Hypothalamus (tissue), 51 donors: ENCODE measurements around the gene HPRT1.
A peak's percentile ranks its signal among the peaks of the same experiment; 100 is the strongest.

Experiments used
- DNase-seq, 51 donors: peaks; one replicate each; lab custom pipeline; 2025; lab: John Stamatoyannopoulos, UW

The HPRT1 gene

DNA sequence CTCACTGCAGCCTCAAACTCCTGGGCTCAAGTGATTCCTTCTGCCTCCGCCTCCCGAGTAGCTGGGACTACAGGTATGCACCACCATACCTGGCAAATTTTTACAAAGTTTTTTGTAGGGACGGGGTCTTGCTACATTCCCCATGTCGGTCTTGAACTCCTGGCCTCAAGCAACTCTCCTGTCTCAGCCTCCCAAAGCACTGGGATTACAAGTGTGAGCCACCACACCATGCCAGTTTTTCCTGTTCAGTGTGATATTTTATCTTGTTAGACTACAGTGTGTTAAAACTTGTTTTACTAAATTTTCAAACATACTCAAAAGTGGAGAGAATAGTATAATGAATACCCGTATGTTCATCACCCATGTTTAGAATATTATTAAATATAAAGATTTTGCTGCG lies 12.1 kb downstream of the HPRT1 start:
- DNase-seq = no peak

DNA sequence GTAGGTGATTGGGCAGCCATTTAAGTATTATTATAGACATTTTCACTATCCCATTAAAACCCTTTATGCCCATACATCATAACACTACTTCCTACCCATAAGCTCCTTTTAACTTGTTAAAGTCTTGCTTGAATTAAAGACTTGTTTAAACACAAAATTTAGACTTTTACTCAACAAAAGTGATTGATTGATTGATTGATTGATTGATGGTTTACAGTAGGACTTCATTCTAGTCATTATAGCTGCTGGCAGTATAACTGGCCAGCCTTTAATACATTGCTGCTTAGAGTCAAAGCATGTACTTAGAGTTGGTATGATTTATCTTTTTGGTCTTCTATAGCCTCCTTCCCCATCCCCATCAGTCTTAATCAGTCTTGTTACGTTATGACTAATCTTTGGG lies 16.3 kb downstream of the HPRT1 start:
- DNase-seq = no peak

DNA sequence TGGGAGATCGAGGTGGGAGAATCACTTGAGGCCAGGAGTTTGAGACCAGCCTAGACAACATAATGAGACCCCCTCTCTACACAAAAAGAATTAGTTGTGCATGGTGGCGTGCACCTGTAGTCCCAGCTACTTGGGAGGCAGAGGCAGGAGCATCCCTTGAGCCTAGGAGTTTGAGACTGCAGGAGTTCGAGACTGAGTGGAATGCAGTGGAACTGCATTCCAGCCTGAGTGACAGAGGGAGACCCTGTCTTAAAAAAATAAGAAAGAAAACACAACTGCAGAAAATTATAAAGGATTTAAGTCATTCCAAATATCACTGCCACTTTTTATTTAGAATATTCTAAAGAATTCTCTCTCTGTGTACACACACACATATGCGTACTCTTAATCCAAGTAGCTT lies 18.4 kb downstream of the HPRT1 start:
- no peak for DNase-seq

DNA sequence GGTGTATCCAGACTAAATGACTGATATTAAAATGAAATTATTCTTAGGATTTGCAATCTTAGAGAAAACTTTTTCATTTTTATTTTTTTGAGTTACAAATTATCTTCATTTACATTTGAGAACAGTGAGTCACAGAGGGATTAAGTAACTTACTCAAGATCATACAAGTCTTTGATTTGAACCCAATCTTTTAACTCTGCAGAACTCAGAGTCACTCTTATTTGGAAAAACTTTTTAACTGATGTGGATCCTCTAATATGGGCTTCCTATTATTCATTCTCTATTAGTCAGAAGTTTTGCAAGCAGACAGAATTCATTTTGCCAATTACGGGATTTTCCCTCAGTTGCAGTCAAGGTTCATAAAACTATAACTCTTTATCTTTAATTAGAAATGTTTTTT lies 20.1 kb downstream of the HPRT1 start:
- no peak for DNase-seq

- no peak for DNase-seq
Observed at GRCh38 chrX:134481339-134481738, 21.4 kb downstream of the HPRT1 start.

- no peak for DNase-seq
Observed at GRCh38 chrX:134482371-134482770, 22.4 kb downstream of the HPRT1 start.

DNA sequence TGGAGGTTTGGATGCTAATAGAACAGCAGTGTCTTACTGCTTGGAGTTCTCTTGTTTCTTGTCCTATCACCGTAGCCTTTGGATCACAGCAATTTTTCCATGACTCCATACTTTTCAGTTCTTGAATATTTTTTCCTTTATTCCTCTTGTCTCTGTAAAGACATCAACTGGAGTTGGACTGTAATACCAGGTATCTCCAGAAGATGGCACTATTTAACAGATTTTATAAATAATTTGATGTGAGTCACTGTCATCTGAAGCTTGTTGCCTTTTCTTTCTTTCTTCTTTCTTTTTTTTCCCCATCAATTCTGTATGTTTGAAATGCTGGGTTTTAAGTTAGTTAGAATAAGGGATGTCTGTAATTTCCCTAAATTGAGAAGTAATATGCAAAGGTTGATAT lies 24.1 kb downstream of the HPRT1 start:
- peak in 1 of 51 donors; percentile 1 for DNase-seq

- no peak for DNase-seq
Observed at GRCh38 chrX:134501941-134502340, 42.0 kb downstream of the HPRT1 start.

- DNase-seq = no peak
Observed at GRCh38 chrX:134502686-134503085, 42.7 kb downstream of the HPRT1 start.

GRCh38 chrX:134512566-134512965 lies 52.6 kb downstream of the HPRT1 start:
- DNase-seq = peak in 1 of 51 donors; percentile 1

DNA sequence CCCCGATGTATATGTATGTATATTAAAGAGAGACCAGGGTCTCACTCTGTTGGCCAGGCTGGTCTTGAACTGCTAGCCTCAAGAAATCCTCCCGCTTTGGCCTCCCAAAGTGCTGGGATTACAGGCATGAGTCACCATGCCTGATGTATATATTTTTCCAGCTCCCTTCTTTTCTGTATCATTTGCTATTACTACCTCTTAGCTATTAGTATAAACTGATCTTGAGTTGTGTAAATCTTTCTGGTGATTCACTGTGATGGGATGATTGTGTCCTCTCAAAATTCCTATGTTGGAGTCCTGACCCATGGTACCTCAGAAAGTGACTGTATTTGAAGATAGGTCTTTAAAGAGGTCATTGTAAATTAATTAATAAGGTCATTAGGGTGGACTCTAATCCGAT lies 53.1 kb downstream of the HPRT1 start:
- no peak for DNase-seq

GRCh38 chrX:134520860-134521390 lies 61.0 kb downstream of the HPRT1 start:
- DNase-seq = no peak

DNA sequence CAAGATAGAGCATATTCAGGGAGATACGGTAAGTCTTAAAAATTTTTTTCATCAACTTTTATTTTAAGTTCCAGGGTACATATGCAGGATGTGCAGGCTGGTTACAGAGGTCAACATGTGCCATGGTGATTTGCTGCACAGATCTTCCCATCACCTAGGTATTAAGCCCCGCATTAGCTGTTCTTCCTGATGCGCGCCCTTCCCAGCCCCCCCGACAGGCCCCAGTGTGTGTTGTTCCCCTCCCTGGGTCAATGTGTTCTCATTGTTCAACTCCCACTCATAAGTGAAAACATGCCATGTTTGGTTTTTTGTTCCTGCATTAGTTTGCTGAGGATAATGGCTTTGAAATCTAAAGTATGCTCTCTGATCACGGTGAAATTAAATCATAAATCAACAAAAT lies 64.2 kb downstream of the HPRT1 start:
- no peak for DNase-seq

GRCh38 chrX:134525086-134525792 lies 65.3 kb downstream of the HPRT1 start:
- DNase-seq = no peak

- DNase-seq = no peak
Observed at GRCh38 chrX:134526399-134526798, 66.4 kb downstream of the HPRT1 start.

DNA sequence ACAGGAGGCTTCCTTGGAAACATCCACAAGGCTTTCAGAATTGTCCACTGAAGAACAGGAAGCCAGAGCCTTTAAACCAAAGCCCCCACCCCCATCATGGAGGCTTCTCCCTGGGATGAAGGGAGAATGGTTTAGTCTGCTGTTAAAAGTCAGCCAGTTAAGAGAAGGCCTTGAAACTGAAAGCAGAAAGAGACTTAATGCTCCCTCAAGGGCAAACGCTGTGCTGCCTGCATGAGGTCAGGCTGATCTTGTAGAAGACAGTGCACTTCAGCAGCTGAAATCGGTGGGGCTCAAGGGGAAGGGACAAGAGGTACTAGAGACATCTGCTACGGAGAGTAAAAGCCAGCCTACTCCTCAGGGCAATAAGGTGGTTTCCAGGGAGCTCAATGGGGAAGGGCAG lies 69.0 kb downstream of the HPRT1 start:
- no peak for DNase-seq

- no peak for DNase-seq
Observed at GRCh38 chrX:134529481-134529880, 69.5 kb downstream of the HPRT1 start.

DNA sequence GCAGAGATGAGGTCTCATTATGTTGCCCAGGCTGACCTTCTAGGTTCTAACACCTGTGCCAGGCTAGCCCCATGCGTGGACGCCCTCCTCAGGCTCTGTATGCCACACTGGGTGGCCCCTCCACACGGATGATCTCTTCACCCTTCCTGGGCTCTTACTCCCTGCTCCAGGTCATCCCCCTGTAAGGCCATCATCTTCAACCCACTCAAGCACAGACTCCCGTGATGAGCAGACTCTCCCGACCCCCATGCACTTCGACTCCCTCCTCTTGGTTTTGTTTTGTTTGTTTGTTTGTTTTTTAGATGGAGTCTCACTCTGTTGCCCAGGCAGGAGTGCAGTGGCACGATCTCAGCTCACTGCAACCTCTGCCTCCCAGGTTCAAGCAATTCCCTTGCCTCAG lies 70.9 kb downstream of the HPRT1 start:
- DNase-seq = no peak

DNA sequence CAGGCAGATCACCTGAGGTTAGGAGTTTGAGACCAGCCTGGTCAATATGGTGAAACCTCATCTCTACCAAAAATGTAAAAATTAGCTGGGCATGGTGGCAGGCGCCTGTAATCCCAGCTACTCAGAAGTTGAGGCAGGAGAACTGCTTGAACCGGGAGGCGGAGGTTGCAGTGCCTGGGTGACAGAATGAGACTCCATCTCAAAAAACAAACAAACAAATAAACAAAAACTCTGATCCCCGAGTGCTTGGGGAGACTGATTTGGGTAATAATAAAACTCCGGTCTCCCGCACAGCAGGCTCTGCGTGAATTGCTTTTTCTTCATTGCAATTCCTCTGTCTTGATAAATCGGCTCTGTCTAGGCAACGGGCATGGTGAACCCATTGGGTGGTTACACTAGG lies 73.4 kb downstream of the HPRT1 start:
- no peak for DNase-seq

DNA sequence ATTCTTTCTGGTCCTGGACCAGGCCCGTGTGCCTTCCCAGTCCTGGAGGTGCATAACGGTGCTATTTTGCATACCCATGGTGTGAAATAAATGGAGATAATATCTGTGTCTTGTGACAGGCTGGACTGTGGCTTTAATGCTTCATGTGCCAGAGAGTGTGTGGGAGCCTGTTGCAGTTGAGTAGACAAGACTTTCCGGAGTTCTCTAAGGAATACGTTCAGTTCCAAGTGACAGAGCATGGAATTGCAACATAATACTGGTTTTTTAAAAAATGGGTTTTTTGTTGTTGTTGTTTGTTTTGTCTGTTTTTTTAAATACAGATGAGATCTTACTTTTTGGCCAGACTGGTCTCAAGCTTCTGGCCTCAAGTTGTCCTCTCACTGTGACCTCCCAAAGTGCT lies 74.0 kb downstream of the HPRT1 start:
- DNase-seq = no peak

GRCh38 chrX:134537179-134537955 lies 77.4 kb downstream of the HPRT1 start:
- DNase-seq = no peak

DNA sequence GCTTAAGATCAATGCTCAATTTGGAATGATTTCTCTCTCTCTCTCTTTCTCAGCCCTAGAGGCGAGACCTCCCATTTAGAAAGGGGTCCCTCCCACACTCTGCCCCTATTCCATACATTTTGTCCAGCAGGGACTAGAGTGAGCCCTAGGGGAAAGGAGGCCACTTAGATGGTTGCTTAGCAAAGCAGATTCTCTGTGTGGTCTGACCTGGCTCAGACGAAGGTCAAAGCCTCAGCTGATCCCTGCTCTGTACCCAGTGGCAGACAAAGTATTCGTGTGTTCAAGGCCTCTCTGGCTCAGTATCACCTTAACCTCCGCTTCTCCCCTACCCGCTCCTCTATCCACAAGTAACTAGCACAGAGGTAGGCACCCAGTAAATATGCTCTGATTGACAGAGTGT lies 78.4 kb downstream of the HPRT1 start:
- DNase-seq = no peak
